Vagina (tissue), 2 donors: ENCODE results near the gene TK2. TPM values are rescaled to one million over a fixed set of nuclear protein-coding genes. Genes with fewer than 3 reads are reported as not detected.

Source experiments
- DNase-seq, 2 donors: peaks; one replicate each; pipeline ENCODE4 v3.0.0-alpha.2; 2017; ENCODE audit errors: extremely low spot score in 2 of 2
- H3K27ac ChIP-seq: fragments of 200-600 bp; sonication (generic); one replicate; pipeline ENCODE4 v1.5.1; 2019
- H3K27me3 ChIP-seq: fragments of 200-600 bp; sonication (generic); one replicate; pipeline ENCODE4 v1.5.1; 2019
- H3K36me3 ChIP-seq, 2 donors: fragments of 200-600 bp; sonication (generic); one replicate each; pipeline ENCODE4 v1.5.1; 2017 to 2019
- H3K4me1 ChIP-seq: fragments of 200-600 bp; sonication (generic); one replicate; pipeline ENCODE4 v1.5.1; 2019
- H3K4me3 ChIP-seq, 2 donors: fragments of 200-600 bp; sonication (generic); 1 replicate in 1 of 2; 2 replicates in 1 of 2; pipeline ENCODE4 v1.5.1; 2016 to 2019
- H3K9me3 ChIP-seq: fragments of 200-600 bp; sonication (generic); one replicate; pipeline ENCODE4 v1.5.1; 2019
- POLR2A ChIP-seq, 2 donors: fragments of 450-650 bp; IDR thresholded peaks; one replicate each; pipeline ENCODE4 v1.6.1; 2017; ENCODE audit warnings: antibody characterized with exemption in 2 of 2, mild to moderate bottlenecking in 2 of 2, moderate library complexity in 2 of 2
- POLR2AphosphoS5 ChIP-seq, 2 donors: sonication (generic); formaldehyde crosslinking; IDR thresholded peaks; one replicate each; pipeline ENCODE4 v1.9.0; 2017; ENCODE audit warnings: antibody characterized with exemption in 2 of 2, mild to moderate bottlenecking in 2 of 2, low read depth in 1 of 2; ENCODE audit not compliant: insufficient read depth in 1 of 2
- intact Hi-C: fragments of 100-400 bp; cut with DNase I; formaldehyde crosslinking; loops from one replicate; pipeline ENCODE4 v1.15.1; 2023
- total RNA-seq: library from RNA; depleted of rRNA; stranded (reverse); fragments of >200 nt; gene quantifications from one replicate; pipeline ENCODE4 v1.2.3, GENCODE V29; 2016
- TF ChIP-seq, protein P1 (sequence below), 3 experiments: fragments of 450-650 bp in 2 of 3; fragments of 200-600 bp in 1 of 3; sonication (generic) in 1 of 3; IDR thresholded peaks; one replicate each; pipeline ENCODE4 v1.5.1; 2017 to 2019; ENCODE audit warnings: antibody characterized with exemption in 3 of 3, mild to moderate bottlenecking in 2 of 3, moderate library complexity in 2 of 3

Gene TK2
- total RNA-seq, 1 donor from 2014 or later, result 43.2 TPM

- Histone ChIP-seq H3K27ac (no peak overlapping the region), H3K9me3 (no peaks in the 10 kb centered on the region), H3K4me1 (peaks cover 10% of the 10 kb centered on the region), H3K36me3 (no peaks in the 10 kb centered on the region), H3K4me3 (no peak overlapping the region), H3K27me3 (no peaks in the 10 kb centered on the region)
- no peak for DNase-seq
- intact Hi-C loops, result loop anchor here (5.0 to 10.0 kb wide), 2 partner anchors 74 to 123 kb away; partner anchors contain the start of gene CMTM3
- TF ChIP-seq, protein P1, sequence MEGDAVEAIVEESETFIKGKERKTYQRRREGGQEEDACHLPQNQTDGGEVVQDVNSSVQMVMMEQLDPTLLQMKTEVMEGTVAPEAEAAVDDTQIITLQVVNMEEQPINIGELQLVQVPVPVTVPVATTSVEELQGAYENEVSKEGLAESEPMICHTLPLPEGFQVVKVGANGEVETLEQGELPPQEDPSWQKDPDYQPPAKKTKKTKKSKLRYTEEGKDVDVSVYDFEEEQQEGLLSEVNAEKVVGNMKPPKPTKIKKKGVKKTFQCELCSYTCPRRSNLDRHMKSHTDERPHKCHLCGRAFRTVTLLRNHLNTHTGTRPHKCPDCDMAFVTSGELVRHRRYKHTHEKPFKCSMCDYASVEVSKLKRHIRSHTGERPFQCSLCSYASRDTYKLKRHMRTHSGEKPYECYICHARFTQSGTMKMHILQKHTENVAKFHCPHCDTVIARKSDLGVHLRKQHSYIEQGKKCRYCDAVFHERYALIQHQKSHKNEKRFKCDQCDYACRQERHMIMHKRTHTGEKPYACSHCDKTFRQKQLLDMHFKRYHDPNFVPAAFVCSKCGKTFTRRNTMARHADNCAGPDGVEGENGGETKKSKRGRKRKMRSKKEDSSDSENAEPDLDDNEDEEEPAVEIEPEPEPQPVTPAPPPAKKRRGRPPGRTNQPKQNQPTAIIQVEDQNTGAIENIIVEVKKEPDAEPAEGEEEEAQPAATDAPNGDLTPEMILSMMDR (IDR thresholded peaks at IDR 0.05), result no peak
- no peak for TF ChIP-seq POLR2AphosphoS5 (IDR thresholded peaks at IDR 0.05; ENCODE audit: insufficient read depth in 1 of 2, low read depth in 1 of 2)
- TF ChIP-seq POLR2A (IDR thresholded peaks at IDR 0.05), result no peak
These were observed 68.6 kb downstream of the TK2 start for GRCh38 chr16:66481081-66481942.

DNA sequence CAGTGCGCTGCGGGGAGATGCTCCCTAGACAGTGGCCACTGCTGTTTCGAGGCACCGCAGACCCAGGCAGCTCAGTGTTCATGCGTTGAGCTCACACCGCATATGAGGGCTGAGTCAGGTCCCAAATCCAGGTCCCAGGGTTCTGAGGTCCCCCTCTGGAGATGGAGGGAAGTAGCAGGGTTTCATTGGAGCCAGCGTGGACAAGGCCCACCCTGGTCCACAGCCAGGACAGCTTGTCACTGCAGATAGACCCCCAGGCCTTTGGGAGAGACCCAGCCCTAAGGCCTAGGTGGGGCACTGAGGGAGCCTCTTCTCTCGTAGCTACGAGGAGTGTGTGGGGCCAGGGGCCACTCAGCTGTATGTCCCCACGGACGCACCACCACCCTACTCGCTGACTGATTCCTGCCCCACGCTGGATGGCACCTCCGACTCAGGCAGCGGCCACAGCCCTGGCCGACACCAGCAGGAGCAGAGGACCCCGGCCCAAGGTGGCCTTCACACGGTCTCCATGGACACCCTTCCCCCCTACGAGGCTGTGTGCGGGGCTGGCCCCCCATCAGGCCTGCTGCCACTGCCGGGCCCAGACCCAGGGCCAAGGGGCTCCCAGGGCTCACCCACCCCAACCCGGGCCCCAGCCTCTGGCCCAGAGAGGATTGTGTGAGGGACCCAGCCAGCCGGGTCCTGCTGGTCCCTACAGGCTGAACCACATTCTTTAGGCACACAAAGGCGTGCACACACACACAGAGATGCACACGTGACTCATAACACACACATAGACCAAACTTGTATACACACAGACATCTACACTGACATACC, 69.4 kb downstream of the TK2 start:
- Histone ChIP-seq H3K27me3 (no peaks in the 10 kb centered on the region), H3K4me3 (no peak overlapping the region), H3K27ac (no peak overlapping the region), H3K9me3 (no peaks in the 10 kb centered on the region), H3K36me3 (no peaks in the 10 kb centered on the region), H3K4me1 (peaks cover 10% of the 10 kb centered on the region)
- intact Hi-C loops, result loop anchor here (5.0 to 10.0 kb wide), 2 partner anchors 73 to 124 kb away; partner anchors contain the start of gene CMTM3
- TF ChIP-seq, protein P1 (IDR thresholded peaks at IDR 0.05), result no peak
- peak in 1 of 2 donors; percentile 3 for TF ChIP-seq POLR2AphosphoS5 (IDR thresholded peaks at IDR 0.05; ENCODE audit: insufficient read depth in 1 of 2, low read depth in 1 of 2)
- no peak for DNase-seq

DNA sequence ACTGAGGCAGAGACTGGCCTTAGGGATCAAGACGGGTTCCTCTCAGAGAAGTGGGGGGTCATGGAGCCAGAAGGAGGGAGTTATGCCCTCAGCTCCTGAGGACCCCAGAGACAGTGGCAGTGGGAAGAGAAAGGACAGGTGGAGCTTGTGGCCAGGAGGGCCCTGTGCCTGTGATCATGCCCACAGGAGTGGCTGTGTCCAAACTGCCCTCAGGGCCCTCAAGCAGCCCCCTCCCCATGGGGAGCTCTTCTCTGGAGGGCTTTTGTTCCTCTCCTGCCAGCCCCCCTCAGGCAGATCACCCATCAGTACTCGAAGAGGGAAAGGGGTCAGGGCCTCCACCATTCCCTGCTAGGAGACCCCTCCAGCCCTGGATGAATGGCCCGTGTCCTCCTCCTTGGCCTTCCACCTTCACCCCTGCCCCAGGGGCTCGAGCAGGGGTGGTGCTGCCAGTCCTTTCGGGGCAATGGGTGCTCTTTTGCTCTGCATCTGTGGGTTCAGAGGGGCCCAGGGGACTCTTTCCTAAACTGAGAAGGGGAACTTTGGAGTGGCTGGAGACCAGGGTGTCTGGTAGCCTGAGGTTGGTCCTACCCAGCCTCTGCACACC, 70.2 kb downstream of the TK2 start:
- H3K27ac ChIP-seq, result no peak overlapping the region
- TF ChIP-seq POLR2AphosphoS5 (IDR thresholded peaks at IDR 0.05; ENCODE audit: insufficient read depth in 1 of 2, low read depth in 1 of 2), result peak in 1 of 2 donors; percentile 1
- TF ChIP-seq, protein P1 (IDR thresholded peaks at IDR 0.05), result no peak
- H3K4me1 ChIP-seq, result peaks cover 10% of the 10 kb centered on the region
- H3K9me3 ChIP-seq, result no peaks in the 10 kb centered on the region
- H3K27me3 ChIP-seq, result no peaks in the 10 kb centered on the region
- intact Hi-C loops, result loop anchor here (5.0 to 10.0 kb wide), 3 partner anchors 72 to 218 kb away; partner anchors contain the start of genes CMTM3 and CMTM4
- no peaks in the 10 kb centered on the region for H3K36me3 ChIP-seq
- no peak for DNase-seq
- H3K4me3 ChIP-seq, result no peak overlapping the region

DNA sequence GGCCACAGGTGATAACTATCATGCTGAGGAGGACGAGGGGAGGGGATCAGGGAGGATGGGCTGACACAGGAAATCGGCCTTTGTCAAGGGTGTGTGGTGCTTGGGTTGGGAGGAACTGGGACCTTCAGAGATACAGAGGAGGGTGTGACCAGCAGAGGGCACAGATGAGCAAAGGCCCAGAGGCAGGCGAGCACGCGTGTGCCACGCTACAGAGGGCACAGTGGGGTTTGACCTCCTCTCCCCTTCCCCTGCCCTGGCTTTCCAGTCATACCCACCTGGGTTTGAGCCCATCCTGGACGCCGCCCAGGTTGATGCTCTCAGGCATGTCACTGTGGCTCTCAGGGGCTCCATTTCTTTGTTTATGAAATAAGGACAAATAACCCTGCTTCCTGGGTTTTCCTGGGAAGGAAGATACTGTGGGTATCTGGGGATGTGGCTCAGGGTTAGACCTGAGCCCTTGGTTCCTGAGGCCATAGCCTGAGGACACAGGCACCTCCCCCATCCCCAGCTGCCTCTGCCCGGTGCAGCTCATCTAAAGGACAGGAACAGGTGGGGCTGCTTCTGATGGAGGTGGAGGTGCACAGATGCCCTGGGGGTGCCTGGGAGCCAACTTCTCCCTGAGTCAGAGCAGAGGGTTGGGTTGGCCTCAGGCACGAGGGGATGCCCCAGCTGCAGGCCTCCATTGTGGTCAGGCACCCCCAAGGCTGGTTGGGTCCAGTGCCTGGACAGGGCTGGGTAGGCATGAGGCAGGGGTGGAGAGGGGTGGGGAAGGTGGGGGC, 71.0 kb downstream of the TK2 start:
- intact Hi-C loops, result loop anchor here (5.0 kb wide), 1 partner anchor 218 kb away; the partner anchor contains the start of gene CMTM4
- H3K27me3 ChIP-seq, result no peaks in the 10 kb centered on the region
- peaks cover 10% of the 10 kb centered on the region for H3K4me1 ChIP-seq
- TF ChIP-seq POLR2A (IDR thresholded peaks at IDR 0.05) (no peak), POLR2AphosphoS5 (IDR thresholded peaks at IDR 0.05; ENCODE audit: insufficient read depth in 1 of 2, low read depth in 1 of 2) (peak in 1 of 2 donors; percentile 4)
- TF ChIP-seq, protein P1 (IDR thresholded peaks at IDR 0.05), result peak; percentile 37 to 68 (median 65)
- no peak overlapping the region for H3K27ac ChIP-seq
- H3K36me3 ChIP-seq, result no peaks in the 10 kb centered on the region
- no peak overlapping the region for H3K4me3 ChIP-seq
- DNase-seq, result no peak
- H3K9me3 ChIP-seq, result no peaks in the 10 kb centered on the region
